Measurements from ENCODE around the gene COPA. TPM values are rescaled to one million over a fixed set of nuclear protein-coding genes. Genes with fewer than 3 reads are reported as not detected.

COPA gene
- total and polyA plus RNA-seq, 10 of the 15 experiments (the other 5 are each of a cell fraction or from before 2014, with no cell fraction given): 53.7 to 180 (median 123) TPM

- TF ChIP-seq E2F4 (IDR thresholded peaks at IDR 0.05; ENCODE audit: low read depth, low read length) (no peak), ZNF24 (IDR thresholded peaks at IDR 0.05) (no peak), JUND (IDR thresholded peaks at IDR 0.05; ENCODE audit: low read depth, low read length) (no peak), SREBF2 (IDR thresholded peaks at IDR 0.05; ENCODE audit: low read length) (no peak), ZBTB40 (IDR thresholded peaks at IDR 0.05; ENCODE audit: borderline replicate concordance) (no peak), ZNF687 (IDR thresholded peaks at IDR 0.05) (no peak), BCL3 (IDR thresholded peaks at IDR 0.05; ENCODE audit: borderline replicate concordance, insufficient read depth, low read depth, low read length, poor library complexity, severe bottlenecking) (no peak), NR2F1 (conservative IDR thresholded peaks at IDR 0.05) (no peak), CBFB (IDR thresholded peaks at IDR 0.05; ENCODE audit: low read depth) (no peak)
- TF ChIP-seq, protein P1, sequence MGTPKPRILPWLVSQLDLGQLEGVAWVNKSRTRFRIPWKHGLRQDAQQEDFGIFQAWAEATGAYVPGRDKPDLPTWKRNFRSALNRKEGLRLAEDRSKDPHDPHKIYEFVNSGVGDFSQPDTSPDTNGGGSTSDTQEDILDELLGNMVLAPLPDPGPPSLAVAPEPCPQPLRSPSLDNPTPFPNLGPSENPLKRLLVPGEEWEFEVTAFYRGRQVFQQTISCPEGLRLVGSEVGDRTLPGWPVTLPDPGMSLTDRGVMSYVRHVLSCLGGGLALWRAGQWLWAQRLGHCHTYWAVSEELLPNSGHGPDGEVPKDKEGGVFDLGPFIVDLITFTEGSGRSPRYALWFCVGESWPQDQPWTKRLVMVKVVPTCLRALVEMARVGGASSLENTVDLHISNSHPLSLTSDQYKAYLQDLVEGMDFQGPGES (IDR thresholded peaks at IDR 0.05): no peak
Observed at GRCh38 chr1:160340146-160340545, 2.9 kb downstream of the COPA start (continued).

Data from GM12878 (cell line).